Activated T-cell treated with anti-CD3 and anti-CD28 coated beads, Interleukin-2, amount 50 U/mL, for 4 hours (primary cell): ENCODE data around the gene ZNF317. TPM values are rescaled to one million over a fixed set of nuclear protein-coding genes. Genes with fewer than 3 reads are reported as not detected.

Experiments
- ATAC-seq, 2 donors: fragments of 200-7000 bp; cut with Tn5 transposase; one replicate each; pipeline ENCODE4 v1.10.0; 2021
- DNase-seq: peaks from one replicate; pipeline ENCODE4 v3.0.0-alpha.2; 2020
- H3K27me3 Mint-ChIP-seq: one replicate; pipeline ENCODE4 v1.8.0; 2021; ENCODE audit warnings: low read depth, mixed read lengths
- H3K36me3 Mint-ChIP-seq: one replicate; pipeline ENCODE4 v1.8.0; 2022; ENCODE audit warnings: mixed read lengths; ENCODE audit not compliant: insufficient read depth
- H3K4me1 Mint-ChIP-seq: one replicate; pipeline ENCODE4 v1.8.0; 2021; ENCODE audit warnings: low read depth, mixed read lengths
- H3K4me3 Mint-ChIP-seq: one replicate; pipeline ENCODE4 v1.8.0; 2021; ENCODE audit warnings: mild to moderate bottlenecking, moderate library complexity, mixed read lengths
- H3K9me3 Mint-ChIP-seq: one replicate; pipeline ENCODE4 v1.8.0; 2021; ENCODE audit warnings: mixed read lengths
- total RNA-seq, 3 donors: library from RNA; stranded (reverse); gene quantifications; one replicate each; pipeline ENCODE4 v1.2.1, GENCODE V29; 2021

Gene ZNF317
- total RNA-seq: 10 to 100 TPM; 53.6 to 57.4 (median 56.4) TPM

DNA sequence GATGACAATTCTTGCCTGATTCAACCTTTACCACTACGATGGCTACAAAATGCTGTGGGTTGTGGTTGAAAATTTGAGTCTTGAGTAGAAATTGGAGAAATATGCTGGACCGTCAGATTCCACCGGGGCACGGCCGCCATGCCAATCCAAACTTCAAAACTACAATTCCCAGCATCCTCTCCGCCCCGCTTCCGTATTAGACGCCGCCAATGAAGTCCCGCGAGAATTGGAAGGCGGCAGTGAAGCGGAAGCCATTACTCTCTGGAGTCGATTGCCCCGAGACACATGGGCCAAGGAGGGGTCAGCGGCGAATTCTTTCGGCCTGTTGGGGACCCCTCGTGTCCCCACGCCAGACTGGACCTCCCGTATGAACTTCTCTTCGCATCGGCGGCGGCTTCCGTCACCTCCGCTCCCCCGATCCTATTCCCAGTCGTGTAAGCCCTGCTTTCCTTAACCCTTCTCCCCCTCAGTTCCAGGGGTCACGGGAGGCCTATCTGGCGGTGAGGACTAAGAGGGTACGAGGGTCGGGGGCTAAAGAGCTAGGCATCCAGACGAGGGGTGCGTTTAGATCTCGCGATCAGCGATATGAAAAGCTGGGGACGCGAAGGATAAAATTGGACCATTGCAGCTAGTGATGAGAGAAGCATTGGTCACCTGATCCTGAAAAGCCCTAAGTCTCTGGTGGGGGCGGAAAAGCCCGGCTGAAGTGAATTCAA is at the start of gene ZNF317:
ZNF317 (plus strand) TSS at position 239 of the 716 bp plus-strand sequence. CDS start 15,620 bp downstream, outside the sequence.
- peaks cover 23% of the 10 kb centered on the region for H3K36me3 Mint-ChIP-seq
- H3K4me3 Mint-ChIP-seq: peak within 1 kb of the TSS; percentile 99
- H3K9me3 Mint-ChIP-seq: peaks cover 6% of the 10 kb centered on the region
- H3K27me3 Mint-ChIP-seq: no peaks in the 10 kb centered on the region
- H3K4me1 Mint-ChIP-seq: peaks cover 37% of the 10 kb centered on the region
- DNase-seq (peak; percentile 85), ATAC-seq (peak; percentile 97 to 98)

DNA sequence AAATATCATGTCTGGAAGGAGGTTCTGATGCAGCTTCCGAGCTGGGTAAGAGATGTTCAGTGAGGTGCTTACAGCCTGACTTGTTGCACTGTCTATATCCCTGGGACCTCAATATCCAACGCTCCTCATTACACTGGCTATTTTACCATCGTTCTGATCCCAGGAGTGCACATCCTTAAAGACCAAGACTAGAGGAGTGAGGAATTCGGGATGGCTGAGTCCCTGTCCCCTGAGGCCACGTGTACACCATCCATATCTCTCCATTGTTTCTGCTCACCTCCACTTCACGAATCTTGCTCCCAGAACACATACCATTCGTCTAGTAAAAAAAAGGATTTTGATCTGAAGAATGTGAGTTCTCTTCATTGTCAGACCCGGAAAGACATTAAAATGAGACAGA is 32.8 kb upstream of the ZNF317 start, which contains the start of gene OR7G2:
OR7G2 (minus strand) TSS at position 101 of the 400 bp plus-strand sequence. CDS start 4,232 bp downstream, outside the sequence.
- Mint-ChIP-seq H3K4me3 (no peak within 1 kb of the TSS), H3K36me3 (no peaks in the 10 kb centered on the region), H3K9me3 (no peaks in the 10 kb centered on the region), H3K27me3 (peaks cover 27% of the 10 kb centered on the region), H3K4me1 (no peaks in the 10 kb centered on the region)
- no peak for DNase-seq
- no peak for ATAC-seq

DNA sequence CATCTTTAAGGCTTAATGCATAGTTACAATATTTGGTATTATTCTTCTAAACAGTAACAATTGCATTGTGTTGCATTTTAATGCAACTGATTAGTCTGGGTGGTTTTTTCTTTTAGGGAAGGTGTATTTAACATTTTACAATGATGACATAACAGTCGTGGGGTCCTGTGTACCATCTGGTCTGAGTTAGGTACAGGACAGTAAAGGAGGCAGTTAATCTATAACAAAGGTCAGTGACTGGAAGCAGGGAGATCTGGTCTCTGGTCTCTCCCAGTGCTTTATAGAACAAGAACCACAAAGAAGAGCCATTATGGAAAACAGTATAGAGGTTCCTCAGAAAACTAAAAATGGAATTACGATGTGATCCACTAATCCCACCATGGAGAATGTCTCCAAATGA is 30.2 kb upstream of the ZNF317 start:
- Mint-ChIP-seq H3K27me3 (peaks cover 26% of the 10 kb centered on the region), H3K36me3 (no peaks in the 10 kb centered on the region), H3K4me3 (no peak overlapping the region), H3K9me3 (no peaks in the 10 kb centered on the region), H3K4me1 (no peaks in the 10 kb centered on the region)
- DNase-seq: no peak
- no peak for ATAC-seq

DNA sequence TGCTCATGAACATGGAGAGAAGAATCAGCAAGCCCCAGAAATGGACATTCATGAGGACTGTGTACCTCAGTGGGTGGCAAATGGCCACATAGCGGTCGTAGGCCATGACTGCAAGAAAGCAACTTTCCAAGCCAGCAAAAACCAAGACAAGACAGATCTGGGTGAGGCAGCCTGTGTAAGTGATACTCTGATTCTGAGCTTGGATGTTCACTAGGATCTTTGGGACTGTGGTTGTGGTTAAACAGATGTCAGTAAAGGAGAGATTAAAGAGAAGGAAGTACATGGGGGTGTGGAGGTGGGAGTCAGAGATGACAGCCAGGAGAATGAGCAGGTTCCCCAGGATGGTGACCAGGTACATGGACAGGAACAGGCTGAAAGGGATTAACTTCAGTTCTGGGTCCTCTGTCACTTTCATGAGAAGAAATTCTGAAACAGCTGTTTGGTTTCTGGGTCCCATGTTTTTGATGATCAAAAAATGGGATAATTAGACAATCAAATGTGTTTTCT is 24.8 kb upstream of the ZNF317 start, which contains the start of gene OR7G1:
OR7G1 (minus strand) TSS at position 457 of the 507 bp plus-strand sequence; CDS start at position 457, 0 bp downstream.
- DNase-seq (no peak), ATAC-seq (no peak)
- H3K9me3 Mint-ChIP-seq: no peaks in the 10 kb centered on the region
- no peaks in the 10 kb centered on the region for H3K4me1 Mint-ChIP-seq
- no peaks in the 10 kb centered on the region for H3K36me3 Mint-ChIP-seq
- H3K27me3 Mint-ChIP-seq: peaks cover 20% of the 10 kb centered on the region
- H3K4me3 Mint-ChIP-seq: no peak within 1 kb of the TSS

DNA sequence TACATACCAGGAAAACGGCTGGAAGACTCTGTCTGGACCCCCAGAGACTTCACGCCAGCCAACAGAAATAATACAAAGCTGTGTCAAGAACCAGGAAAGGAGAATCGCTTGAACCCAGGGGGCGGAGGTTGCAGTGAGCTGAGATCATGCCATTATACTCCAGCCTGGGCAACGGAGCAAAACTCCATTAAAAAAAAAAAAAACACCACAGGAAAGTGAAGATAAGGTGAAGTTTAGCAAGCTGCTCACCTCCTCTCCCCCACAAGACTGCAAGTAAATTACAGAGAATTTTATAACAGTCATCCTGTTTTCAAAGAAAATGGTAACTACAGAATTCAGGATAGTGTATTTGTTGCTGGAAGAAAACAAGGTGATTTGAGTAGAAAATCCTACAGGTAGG is 23.6 kb upstream of the ZNF317 start:
- Mint-ChIP-seq H3K4me1 (no peaks in the 10 kb centered on the region), H3K9me3 (no peaks in the 10 kb centered on the region), H3K4me3 (no peak overlapping the region), H3K27me3 (peaks cover 18% of the 10 kb centered on the region), H3K36me3 (no peaks in the 10 kb centered on the region)
- DNase-seq: no peak
- no peak for ATAC-seq

DNA sequence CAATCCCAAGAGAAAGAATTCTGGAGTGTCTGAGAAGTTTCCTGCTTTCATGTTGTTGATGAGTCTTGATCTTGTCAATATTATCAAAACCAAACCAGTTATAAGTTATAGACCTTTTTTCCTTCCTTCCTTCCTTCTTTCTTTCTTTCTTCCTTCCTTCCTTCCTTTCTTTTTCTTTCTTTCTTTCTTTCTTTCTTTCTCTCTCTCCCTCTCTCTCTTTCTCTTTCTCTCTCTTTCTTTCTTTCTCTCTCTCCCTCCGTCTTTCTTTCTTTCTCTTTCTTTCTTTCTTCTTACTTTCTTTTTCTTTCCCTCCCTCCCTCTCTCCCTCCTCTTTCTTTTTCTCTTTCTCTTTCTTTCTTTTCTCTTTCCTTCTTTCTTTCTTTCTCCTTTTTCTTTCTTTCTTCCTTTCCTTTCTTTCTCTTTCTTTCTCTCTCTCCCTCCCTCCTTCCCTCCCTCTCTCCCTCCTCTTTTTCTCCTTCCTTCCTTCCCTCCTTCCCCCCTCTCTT is 13.2 kb upstream of the ZNF317 start, which contains the start of gene OR7G3:
OR7G3 (minus strand) TSS at position 51 of the 506 bp plus-strand sequence; CDS start at position 51, 0 bp downstream.
- peaks cover 5% of the 10 kb centered on the region for H3K4me1 Mint-ChIP-seq
- no peaks in the 10 kb centered on the region for H3K36me3 Mint-ChIP-seq
- no peaks in the 10 kb centered on the region for H3K9me3 Mint-ChIP-seq
- DNase-seq: no peak
- no peak within 1 kb of the TSS for H3K4me3 Mint-ChIP-seq
- no peak for ATAC-seq
- H3K27me3 Mint-ChIP-seq: peaks cover 37% of the 10 kb centered on the region

DNA sequence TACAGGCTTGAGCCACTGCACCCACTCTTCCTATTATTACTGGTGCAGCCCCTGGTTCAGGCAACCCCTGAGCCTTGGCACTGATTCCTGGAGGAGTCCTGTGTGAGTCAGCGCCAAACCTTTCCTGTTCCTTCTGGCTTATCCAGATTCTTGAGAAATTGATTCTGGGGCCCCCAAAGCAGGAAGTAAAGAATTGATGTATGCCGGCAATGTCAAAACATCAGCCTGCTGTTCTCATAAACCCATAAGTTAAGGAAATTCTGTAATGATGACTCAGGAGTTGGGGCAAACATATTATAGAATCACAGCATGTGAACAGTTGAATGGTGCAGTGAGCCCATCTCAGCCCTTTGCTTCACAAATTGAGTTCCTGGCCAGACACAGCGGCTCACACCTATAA is 12.0 kb upstream of the ZNF317 start:
- no peak overlapping the region for H3K4me3 Mint-ChIP-seq
- peaks cover 34% of the 10 kb centered on the region for H3K27me3 Mint-ChIP-seq
- H3K4me1 Mint-ChIP-seq: peaks cover 5% of the 10 kb centered on the region
- DNase-seq: no peak
- no peaks in the 10 kb centered on the region for H3K36me3 Mint-ChIP-seq
- H3K9me3 Mint-ChIP-seq: no peaks in the 10 kb centered on the region
- no peak for ATAC-seq

DNA sequence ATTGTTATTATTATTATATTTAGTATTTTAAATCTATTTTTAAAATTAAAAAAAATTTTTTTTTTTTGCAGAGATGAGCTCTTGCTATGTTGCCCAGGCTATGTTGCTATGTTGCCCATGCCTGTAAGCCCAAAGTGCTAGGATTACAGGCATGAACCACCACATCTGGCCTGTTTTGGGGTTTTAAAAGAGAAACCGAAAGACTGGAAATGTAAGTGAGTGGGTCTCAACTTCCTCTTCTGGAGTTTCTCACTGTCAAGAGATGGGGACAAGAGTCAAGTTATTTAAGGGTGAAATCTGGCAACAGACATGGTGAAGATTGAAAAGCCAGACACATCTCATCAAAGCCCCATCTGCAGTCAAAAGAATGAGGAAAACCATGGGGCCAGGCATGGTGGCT is 9.2 kb upstream of the ZNF317 start:
- Mint-ChIP-seq H3K36me3 (no peaks in the 10 kb centered on the region), H3K9me3 (no peaks in the 10 kb centered on the region), H3K4me3 (no peak overlapping the region), H3K4me1 (peaks cover 5% of the 10 kb centered on the region), H3K27me3 (peaks cover 26% of the 10 kb centered on the region)
- ATAC-seq (no peak), DNase-seq (no peak)

DNA sequence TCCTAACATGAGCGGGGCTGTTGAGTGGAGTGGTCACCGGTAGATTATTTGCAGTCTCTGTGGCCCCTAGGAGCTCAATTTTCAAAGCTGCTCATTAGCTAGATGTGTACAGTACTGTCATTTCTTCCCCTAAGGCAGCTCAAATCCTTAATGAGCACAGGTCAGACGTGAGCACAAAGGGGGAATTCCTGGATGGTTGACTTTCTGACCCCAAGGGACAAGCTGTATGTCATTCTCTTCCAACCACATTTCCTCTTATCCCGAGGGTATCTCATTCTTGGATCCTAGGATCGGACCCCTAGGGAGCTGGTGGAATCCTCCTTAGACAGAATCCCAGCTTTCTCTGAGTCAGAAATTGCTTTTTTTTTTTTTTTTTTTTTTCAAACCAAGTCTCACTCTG is 7.8 kb upstream of the ZNF317 start:
- no peaks in the 10 kb centered on the region for H3K9me3 Mint-ChIP-seq
- H3K4me1 Mint-ChIP-seq: peaks cover 5% of the 10 kb centered on the region
- peaks cover 13% of the 10 kb centered on the region for H3K27me3 Mint-ChIP-seq
- no peak overlapping the region for H3K4me3 Mint-ChIP-seq
- no peak for ATAC-seq
- H3K36me3 Mint-ChIP-seq: no peaks in the 10 kb centered on the region
- no peak for DNase-seq

DNA sequence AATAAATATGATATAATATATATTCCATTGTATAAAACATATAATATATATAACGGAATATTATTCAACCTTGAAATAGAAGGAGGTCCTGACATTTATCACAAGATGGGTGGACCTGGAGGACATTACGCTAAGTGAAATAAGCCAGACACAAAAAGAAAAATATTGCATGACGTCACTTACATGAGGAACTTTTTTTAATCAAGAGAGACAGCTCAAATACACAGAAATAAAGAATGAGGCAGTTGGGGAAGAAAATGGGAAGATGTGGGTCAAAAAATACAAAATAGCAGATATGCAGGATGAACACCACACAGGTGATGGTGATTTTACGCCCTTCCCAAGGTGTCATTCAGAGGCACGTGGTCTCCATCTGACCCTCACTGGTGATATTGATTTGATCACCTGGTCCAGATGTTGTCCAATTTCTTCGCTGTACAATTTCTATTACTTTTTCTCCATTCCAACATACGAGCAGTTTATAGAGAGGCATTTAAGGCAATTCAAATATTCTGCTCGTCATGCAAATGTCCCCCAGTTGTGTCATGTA is 513 bp upstream of the ZNF317 start:
- H3K36me3 Mint-ChIP-seq: peaks cover 20% of the 10 kb centered on the region
- peak overlapping the region; percentile 99 for H3K4me3 Mint-ChIP-seq
- peaks cover 34% of the 10 kb centered on the region for H3K4me1 Mint-ChIP-seq
- DNase-seq (no peak), ATAC-seq (peak in 1 of 2 donors; percentile 2)
- H3K9me3 Mint-ChIP-seq: peaks cover 4% of the 10 kb centered on the region
- no peaks in the 10 kb centered on the region for H3K27me3 Mint-ChIP-seq

DNA sequence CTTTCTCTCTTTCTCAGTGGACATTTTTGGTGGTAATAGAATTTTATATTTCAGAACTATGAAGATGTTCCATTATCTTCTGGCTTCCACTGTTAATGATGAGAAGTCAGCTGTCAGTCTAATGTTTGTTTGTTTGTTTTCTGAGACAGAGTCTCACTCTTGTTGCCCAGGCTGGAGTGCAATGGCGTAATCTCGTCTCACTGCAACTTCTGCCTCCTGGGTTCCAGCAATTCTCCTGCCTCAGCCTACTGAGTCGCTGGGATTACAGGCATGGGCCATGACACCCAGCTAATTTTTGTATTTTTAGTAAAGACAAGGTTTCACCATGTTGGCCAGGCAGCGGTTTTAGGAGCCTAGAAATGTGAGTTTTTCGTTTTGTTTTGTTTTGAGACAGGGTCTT is 4.7 kb downstream of the ZNF317 start:
- Mint-ChIP-seq H3K27me3 (no peaks in the 10 kb centered on the region), H3K4me1 (peaks cover 65% of the 10 kb centered on the region), H3K36me3 (peaks cover 55% of the 10 kb centered on the region), H3K9me3 (peaks cover 11% of the 10 kb centered on the region), H3K4me3 (no peak overlapping the region)
- ATAC-seq (no peak), DNase-seq (no peak)

DNA sequence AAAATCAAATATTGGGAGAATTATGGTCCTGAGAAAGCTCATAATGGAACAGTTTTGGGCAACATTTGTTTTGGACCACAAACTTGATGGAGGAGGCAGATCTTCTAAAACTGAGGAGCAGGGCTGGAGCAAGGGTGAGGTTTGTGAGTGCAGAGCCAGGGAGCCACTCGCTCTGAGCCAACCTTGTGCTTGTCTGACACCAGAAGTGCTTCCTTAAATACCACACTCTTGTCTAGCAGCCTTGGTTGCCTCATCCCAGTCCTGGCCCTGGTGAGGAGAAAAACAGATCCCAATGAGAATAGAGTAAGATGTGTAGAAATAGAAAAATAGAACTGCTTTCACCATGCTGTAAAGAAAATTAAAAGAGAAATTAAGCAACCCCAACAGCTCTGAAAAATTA is 6.7 kb downstream of the ZNF317 start:
- Mint-ChIP-seq H3K27me3 (no peaks in the 10 kb centered on the region), H3K4me1 (peaks cover 70% of the 10 kb centered on the region), H3K36me3 (peaks cover 73% of the 10 kb centered on the region), H3K9me3 (peaks cover 22% of the 10 kb centered on the region), H3K4me3 (no peak overlapping the region)
- ATAC-seq (no peak), DNase-seq (no peak)

DNA sequence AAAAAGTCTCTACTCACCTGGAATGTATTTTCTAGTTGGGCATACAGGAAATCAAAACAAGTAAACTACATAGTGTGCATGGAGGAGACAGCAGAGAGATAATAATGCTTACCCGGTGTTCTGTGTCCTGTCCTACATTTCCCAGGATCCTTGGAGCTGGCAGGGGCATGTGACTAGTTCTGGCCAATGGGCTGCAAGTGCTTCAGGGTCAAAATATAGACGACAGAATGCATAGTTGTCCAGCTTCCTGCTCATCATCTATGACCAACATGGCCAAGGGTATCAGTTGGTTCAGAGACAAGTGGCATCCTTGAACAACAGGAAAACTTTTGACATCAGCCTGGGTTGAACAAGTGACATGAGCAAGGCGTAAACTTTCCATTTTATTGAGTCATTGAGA is 8.5 kb downstream of the ZNF317 start:
- Mint-ChIP-seq H3K27me3 (no peaks in the 10 kb centered on the region), H3K36me3 (peaks cover 79% of the 10 kb centered on the region), H3K9me3 (peaks cover 22% of the 10 kb centered on the region), H3K4me1 (peaks cover 69% of the 10 kb centered on the region), H3K4me3 (no peak overlapping the region)
- DNase-seq (no peak), ATAC-seq (no peak)

DNA sequence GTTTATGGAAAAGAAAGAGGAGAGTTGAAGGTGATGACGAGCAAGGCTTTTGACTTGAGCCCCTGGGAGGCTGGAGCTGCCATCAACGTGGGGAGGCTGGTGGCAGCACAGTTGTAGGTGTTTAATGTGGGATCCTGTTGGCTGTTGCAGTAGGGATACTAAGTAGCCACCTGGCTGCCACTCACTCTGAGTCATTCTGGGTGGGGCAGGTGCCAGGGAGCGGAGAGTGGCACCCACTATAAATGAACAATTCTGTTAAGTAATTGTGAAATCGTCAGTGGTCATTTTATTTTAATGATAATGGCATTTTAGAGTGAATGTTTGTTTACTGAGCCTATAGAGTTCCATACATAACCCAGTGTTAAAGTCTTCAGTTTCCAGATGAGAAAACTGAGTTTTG is 9.8 kb downstream of the ZNF317 start:
- H3K27me3 Mint-ChIP-seq: no peaks in the 10 kb centered on the region
- ATAC-seq: no peak
- H3K4me3 Mint-ChIP-seq: no peak overlapping the region
- peaks cover 16% of the 10 kb centered on the region for H3K9me3 Mint-ChIP-seq
- H3K36me3 Mint-ChIP-seq: peaks cover 78% of the 10 kb centered on the region
- peaks cover 65% of the 10 kb centered on the region for H3K4me1 Mint-ChIP-seq
- DNase-seq: no peak
